Measurements from ENCODE around the gene MYH14.
A peak's percentile ranks its signal among the peaks of the same experiment; 100 is the strongest.
"Not testable (repeated sequence)": the region's sequence is repeated elsewhere in the genome, so short reads cannot be mapped to it uniquely, and the experiment has no call there.

Gene MYH14

GRCh38 chr19:50320051-50320450 lies 116.6 kb downstream of the MYH14 start:
- DNase-seq (ENCODE audit: low read depth), result no peak

DNA sequence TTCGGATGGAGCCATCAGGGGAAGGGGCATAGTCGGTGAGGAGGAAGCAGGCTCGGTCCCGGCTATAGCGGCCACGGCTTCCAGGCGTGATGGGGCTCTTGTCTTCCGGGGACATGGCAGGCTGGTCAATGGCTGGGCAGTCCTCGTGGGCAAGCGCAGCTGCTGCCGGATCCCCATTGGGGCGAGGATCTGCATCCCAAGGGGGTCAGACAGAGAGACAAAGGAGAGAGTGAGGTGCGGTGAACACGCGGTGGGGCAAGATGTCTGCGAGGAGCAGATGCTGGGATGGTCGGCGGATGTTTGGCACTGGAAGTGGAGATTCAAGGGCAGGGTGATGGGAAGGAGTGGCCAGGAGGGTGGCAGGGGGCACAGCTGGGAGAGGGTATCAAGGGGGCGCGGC lies 117.2 kb downstream of the MYH14 start:
- DNase-seq (ENCODE audit: low read depth), result no peak

DNA sequence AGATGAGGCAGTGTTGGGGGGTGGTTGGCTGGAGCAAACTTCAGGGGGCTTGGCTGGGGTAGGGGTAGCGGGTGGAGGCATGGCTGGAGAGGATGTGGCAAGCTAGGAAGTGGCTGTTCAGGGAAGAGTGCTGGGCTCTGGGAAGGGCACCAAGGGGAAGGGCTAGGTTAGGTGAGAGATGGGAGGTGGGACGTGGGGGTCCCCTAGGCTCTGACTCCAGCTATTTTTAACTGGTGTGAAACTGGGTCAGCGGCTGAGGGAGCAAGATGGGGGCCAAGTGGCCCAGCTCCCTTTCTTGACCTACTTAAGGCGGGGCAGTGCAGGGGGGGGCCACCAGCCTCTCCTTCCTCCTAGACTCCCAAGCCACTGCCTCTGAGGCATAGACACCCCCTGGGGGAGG lies 118.4 kb downstream of the MYH14 start:
- no peak for DNase-seq (ENCODE audit: low read depth)

GRCh38 chr19:50322234-50322633 lies 118.8 kb downstream of the MYH14 start:
- no peak for DNase-seq (ENCODE audit: low read depth)

DNA sequence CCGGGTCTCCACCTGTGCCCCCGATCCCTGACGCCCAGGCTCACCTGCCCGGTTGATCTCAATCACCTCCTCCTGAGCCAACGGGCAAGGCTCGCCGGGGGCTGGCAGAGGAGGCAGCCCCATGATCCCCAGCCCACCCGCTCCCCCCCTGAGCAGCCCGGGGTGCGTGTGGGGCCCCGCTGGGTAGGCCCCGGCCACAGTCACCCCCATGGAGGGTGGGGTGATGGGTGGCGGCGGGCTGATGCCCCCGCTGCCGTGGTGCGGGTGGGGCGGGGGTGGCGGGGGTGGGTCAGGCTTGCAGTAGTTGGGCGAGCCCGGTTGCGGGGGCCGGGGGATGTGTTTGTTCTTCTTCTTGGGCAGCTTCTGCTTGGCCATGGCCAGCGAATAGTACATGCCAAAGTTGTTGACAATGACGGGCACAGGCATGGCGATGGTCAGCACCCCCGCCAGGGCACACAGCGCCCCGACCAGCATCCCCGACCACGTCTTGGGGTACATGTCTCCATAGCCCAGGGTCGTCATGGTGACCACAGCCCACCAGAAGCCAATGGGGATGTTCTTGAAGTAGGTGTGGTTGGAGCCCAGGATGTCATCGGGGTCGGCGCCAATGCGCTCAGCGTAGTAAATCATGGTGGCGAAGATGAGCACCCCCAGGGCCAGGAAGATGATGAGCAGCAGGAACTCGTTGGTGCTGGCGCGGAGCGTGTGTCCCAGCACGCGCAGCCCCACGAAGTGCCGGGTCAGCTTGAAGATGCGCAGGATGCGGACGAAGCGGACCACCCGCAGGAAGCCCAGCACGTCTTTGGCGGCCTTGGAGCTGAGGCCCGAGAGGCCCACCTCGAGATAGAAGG lies 119.7 kb downstream of the MYH14 start:
- no peak for DNase-seq (ENCODE audit: low read depth)

- DNase-seq (ENCODE audit: low read depth), result no peak
These were observed 120.3 kb downstream of the MYH14 start for GRCh38 chr19:50323782-50324133.

DNA sequence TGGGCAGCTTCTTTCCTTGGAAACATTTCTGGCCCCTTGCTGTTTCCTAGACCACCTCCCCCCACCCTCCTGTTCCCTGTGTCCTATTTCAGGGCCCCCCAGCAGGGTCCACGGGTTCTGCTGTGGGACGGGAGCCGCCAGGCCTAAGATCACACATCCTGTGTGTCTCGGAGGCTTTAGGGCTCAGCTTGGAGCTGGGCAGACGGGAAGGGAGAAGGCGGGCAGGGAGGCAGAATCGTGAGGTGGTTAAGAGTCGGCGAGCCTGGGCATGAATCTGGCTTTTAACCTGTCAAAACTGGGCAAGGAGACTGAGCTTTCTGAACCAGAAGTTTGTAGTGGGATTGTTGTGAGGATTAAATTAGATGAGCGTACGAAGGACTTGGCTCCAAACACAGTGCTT lies 120.9 kb downstream of the MYH14 start:
- no peak for DNase-seq (ENCODE audit: low read depth)

GRCh38 chr19:50325310-50326100 lies 122.1 kb downstream of the MYH14 start:
- peak; percentile 40 for DNase-seq (ENCODE audit: low read depth)

GRCh38 chr19:50326101-50326664 lies 122.8 kb downstream of the MYH14 start:
- DNase-seq (ENCODE audit: low read depth), result no peak

GRCh38 chr19:50327013-50327412 lies 123.6 kb downstream of the MYH14 start:
- DNase-seq (ENCODE audit: low read depth), result no peak

GRCh38 chr19:50327461-50328223 lies 124.2 kb downstream of the MYH14 start:
- DNase-seq (ENCODE audit: low read depth), result no peak

DNA sequence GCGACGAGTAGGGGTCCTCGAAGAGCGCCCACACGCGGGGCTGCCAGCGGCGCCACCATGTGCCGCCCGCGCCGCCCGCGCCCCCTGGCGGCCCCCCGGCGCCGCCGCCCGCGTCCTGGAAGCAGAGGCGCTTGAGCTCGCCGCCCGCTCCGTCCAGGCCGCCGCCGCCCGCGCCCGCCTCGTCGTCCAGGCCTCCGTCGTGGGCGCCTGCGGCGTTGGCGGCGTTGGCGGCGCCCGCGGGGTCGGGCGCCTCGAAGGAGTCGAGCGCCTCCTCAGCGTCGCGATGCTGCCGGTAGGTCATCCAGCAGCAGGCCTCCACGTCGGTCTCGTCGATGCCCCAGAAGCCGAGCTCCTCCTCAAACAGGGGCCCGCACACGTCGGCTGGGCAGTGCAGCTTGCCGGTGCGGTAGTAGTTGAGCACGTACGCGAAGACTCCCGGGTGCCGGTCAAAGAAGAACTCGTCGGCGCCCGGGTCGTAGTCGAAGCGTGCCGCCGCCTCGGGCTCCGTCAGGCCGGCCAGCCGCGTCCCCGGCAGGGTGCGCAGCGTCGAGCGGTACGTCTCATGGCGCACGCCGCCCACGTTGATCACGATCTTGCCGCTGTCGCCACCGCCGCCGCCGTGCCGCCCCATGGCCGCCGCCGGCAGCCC lies 124.9 kb downstream of the MYH14 start:
- no peak for DNase-seq (ENCODE audit: low read depth)

- DNase-seq (ENCODE audit: low read depth), result no peak
These were observed 125.4 kb downstream of the MYH14 start for GRCh38 chr19:50328873-50329145.

DNA sequence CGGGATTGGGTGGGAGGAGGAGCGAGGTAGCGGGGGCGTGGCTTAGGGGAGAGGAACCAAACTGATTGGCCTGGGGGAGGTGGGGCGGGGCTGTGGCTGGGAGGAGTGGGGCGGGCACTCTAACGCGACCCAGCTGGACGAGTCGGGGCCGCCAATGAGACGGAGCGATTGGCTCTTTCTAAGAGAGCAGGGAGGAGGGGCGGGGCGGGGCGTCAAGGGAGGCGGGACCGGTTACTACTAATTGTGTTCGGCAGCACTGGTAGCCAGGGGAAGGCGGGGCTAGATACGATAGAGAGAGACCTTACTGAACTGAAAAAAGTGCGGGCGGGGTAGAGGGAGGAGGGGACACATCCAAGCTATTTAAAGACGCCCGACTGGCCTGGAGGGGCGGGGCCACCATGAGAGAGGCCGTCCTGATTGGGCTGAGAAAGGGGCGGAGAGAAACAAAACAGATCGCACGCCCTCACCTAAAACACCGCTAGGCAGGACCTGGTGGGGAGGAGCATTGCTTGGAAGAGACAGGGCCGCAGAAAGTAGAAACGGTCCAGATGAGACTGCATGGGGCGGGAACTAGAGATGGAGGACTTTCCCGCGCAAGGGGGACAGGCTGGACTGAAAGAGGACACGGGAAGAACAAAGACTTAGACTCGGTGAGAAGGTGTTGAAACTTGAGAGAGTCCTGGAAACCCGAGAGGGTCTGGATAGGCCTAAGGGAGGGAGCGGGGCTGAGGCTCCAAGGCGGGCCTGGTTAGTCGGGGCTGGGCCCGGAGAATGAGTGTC lies 125.9 kb downstream of the MYH14 start, which contains the start of gene KCNC3:
KCNC3 (minus strand) TSS at position 232 of the 780 bp plus-strand sequence. CDS start 295 bp downstream, outside the sequence.
- peak; percentile 83 for DNase-seq (ENCODE audit: low read depth)

DNA sequence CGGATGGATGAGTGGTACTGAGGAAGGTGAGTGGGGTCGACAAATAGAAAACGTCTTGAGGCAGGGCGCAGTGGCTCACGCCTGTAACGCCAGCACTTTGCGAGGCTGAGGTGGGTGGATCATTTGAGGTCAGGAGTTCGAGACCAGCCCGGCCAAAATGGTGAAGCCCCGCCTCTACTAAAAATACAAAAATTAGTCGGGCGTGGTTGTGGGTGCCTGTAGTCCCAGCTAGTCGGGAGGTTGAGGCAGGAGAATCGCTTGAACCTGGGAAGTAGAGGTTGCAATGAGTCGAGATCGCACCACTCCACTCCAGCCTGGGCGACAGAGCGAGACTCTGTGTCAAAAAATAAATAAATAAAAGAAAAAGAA lies 126.5 kb downstream of the MYH14 start:
- DNase-seq (ENCODE audit: low read depth), result not testable (repeated sequence)

GRCh38 chr19:50330365-50331078 lies 127.1 kb downstream of the MYH14 start:
- peak; percentile 66 for DNase-seq (ENCODE audit: low read depth)

GRCh38 chr19:50331221-50331993 lies 128.0 kb downstream of the MYH14 start:
- DNase-seq (ENCODE audit: low read depth), result no peak

- no peak for DNase-seq (ENCODE audit: low read depth)
These were observed 128.5 kb downstream of the MYH14 start for GRCh38 chr19:50331994-50332243.

DNA sequence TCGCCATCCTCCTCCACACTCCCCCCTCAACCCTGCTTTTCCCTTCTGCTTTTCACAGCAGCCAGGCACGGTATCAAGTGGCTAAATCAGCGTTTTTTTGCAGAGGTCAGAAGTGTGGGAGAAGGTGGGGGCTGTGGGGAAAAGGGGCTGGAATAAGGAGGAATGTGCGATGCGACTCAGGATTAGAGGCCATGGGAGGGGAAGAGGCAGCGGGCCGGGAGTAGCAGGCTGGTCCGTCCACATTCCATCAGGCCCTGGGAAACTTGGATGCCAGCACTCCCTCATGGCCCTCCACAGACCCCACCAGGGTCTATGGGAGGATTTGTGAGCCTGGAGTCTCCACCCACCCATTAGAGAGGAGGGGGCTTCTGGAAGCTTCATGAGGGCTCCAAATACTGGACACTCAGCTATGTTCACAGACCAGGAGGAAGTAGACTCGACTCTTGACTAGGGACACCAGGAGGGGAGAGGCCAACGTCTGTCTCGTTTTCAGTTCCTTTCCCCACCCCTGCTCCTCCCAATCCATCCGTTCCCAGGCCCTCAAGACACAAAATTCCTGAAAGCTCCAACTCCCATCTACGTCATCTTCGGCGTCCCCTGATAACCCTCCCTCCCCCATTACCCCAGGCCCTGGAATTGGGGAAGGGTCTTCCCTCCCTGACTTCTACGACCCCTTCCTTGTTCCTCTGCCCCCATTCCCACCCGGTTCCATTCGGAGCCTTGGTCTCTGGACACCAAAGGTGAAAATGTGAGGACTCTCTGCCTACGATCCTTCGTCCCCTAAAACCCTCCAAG lies 129.0 kb downstream of the MYH14 start:
- no peak for DNase-seq (ENCODE audit: low read depth)
